HG03457 (cell line): ENCODE measurements around the gene RGL2.
"Not testable (repeated sequence)": the region's sequence is repeated elsewhere in the genome, so short reads cannot be mapped to it uniquely, and the experiment has no call there.

Experiments
- ATAC-seq: cut with Tn5 transposase; IDR thresholded peaks from one replicate; pipeline ENCODE4 v1.9.1; 2021; ENCODE audit warnings: moderate number of reproducible peaks; ENCODE audit not compliant: unreplicated experiment

Gene RGL2

GRCh38 chr6:33298773-33299236, at the start of gene RGL2:
TSS of gene RGL2 (minus strand) at chr6:33298942. CDS start at chr6:33298610, 332 bp downstream.
- ATAC-seq, result no peak

GRCh38 chr6:33347816-33348215, 49.1 kb upstream of the RGL2 start:
- ATAC-seq, result no peak

- not testable (repeated sequence) for ATAC-seq
These were observed 48.2 kb upstream of the RGL2 start for GRCh38 chr6:33346972-33347371.

GRCh38 chr6:33344701-33345697, 46.3 kb upstream of the RGL2 start:
- no peak for ATAC-seq

- no peak for ATAC-seq
These were observed 45.3 kb upstream of the RGL2 start for GRCh38 chr6:33343953-33344611.

GRCh38 chr6:33343606-33343952, 44.8 kb upstream of the RGL2 start:
- not testable (repeated sequence) for ATAC-seq

- ATAC-seq, result no peak
These were observed 40.5 kb upstream of the RGL2 start for GRCh38 chr6:33339193-33339592.

- ATAC-seq, result no peak
These were observed 37.8 kb upstream of the RGL2 start for GRCh38 chr6:33336495-33336894.

- ATAC-seq, result no peak
These were observed 37.2 kb upstream of the RGL2 start for GRCh38 chr6:33335916-33336315.

GRCh38 chr6:33333666-33334065, 34.9 kb upstream of the RGL2 start:
- ATAC-seq, result no peak

- no peak for ATAC-seq
These were observed 32.0 kb upstream of the RGL2 start for GRCh38 chr6:33330736-33331135.

- no peak for ATAC-seq
These were observed 30.3 kb upstream of the RGL2 start for GRCh38 chr6:33329058-33329457.

GRCh38 chr6:33324125-33324524, 25.4 kb upstream of the RGL2 start:
- ATAC-seq, result no peak

- no peak for ATAC-seq
These were observed 24.8 kb upstream of the RGL2 start for GRCh38 chr6:33323623-33323948.

GRCh38 chr6:33321227-33321626, 22.5 kb upstream of the RGL2 start:
- no peak for ATAC-seq

GRCh38 chr6:33320315-33321181, 21.8 kb upstream of the RGL2 start:
- no peak for ATAC-seq

- ATAC-seq, result no peak
These were observed 21.2 kb upstream of the RGL2 start for GRCh38 chr6:33319939-33320314.

- ATAC-seq, result no peak
These were observed 19.8 kb upstream of the RGL2 start for GRCh38 chr6:33318426-33319073.

GRCh38 chr6:33317669-33318425, 19.1 kb upstream of the RGL2 start, which contains the start of gene ZBTB22:
TSS of gene ZBTB22 (minus strand) at chr6:33317744. CDS start at chr6:33316916, 828 bp downstream.
- ATAC-seq, result no peak

- no peak for ATAC-seq
These were observed 18.6 kb upstream of the RGL2 start for GRCh38 chr6:33317419-33317668.
